T-helper 2 cell treated with Interferon-gamma antibody and Interleukin-4, amounts not matched to agents 5 μg/mL and 100 μg/mL, for 36 hours (primary cell): Measurements from ENCODE around the gene ADCK2.
"Not testable (repeated sequence)": the region's sequence is repeated elsewhere in the genome, so short reads cannot be mapped to it uniquely, and the experiment has no call there.

Source experiments
- DNase-seq: peaks from one replicate; pipeline ENCODE4 v3.0.0; 2021; ENCODE audit warnings: low spot score
- H3K27ac Mint-ChIP-seq: one replicate; pipeline ENCODE4 v1.8.0; 2021; ENCODE audit warnings: mild to moderate bottlenecking, mixed read lengths
- H3K27me3 Mint-ChIP-seq: one replicate; pipeline ENCODE4 v1.8.0; 2021; ENCODE audit warnings: low read depth, mixed read lengths
- H3K36me3 Mint-ChIP-seq: one replicate; pipeline ENCODE4 v1.8.0; 2021; ENCODE audit warnings: low read depth, mixed read lengths
- H3K4me1 Mint-ChIP-seq: one replicate; pipeline ENCODE4 v1.8.0; 2021; ENCODE audit warnings: low read depth, mixed read lengths
- H3K4me3 Mint-ChIP-seq: one replicate; pipeline ENCODE4 v1.8.0; 2022; ENCODE audit warnings: mild to moderate bottlenecking, moderate library complexity, mixed read lengths
- H3K9me3 Mint-ChIP-seq: one replicate; pipeline ENCODE4 v1.8.0; 2021; ENCODE audit warnings: mixed read lengths

Gene ADCK2

DNA sequence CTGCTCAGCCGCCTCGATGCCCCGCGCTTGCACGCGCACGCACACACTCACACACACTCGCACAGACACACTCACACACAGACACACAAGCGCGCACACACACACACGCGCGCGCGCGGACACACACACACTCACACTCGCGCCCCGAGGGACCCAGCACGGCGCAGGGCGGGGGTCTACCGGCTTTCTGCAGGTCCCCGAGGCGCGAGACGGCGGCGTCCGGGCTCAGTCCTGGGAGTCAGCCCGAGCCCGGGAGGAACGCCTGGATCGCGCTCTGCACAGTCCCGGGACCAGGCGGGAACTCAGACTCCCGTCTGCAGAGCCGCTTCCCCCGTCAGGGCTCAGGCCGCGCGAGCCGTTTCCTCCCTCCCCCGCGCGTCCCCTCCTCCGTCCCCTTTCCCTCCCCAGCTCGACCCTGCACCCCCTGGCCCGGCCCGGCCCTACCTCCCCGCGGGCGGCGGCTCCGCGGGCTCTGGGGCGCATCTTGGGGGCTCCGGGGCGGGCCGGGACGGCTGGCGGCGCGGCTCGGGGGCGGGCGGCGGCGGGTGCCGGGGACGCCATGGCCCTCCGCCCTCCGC is 32.6 kb upstream of the ADCK2 start:
- H3K4me1 Mint-ChIP-seq, result peaks cover 7% of the 10 kb centered on the region
- no peak for DNase-seq
- no peak overlapping the region for H3K27ac Mint-ChIP-seq
- no peaks in the 10 kb centered on the region for H3K9me3 Mint-ChIP-seq
- peaks cover 73% of the 10 kb centered on the region for H3K27me3 Mint-ChIP-seq
- H3K36me3 Mint-ChIP-seq, result peaks cover 1% of the 10 kb centered on the region
- H3K4me3 Mint-ChIP-seq, result peak overlapping the region; percentile 80

DNA sequence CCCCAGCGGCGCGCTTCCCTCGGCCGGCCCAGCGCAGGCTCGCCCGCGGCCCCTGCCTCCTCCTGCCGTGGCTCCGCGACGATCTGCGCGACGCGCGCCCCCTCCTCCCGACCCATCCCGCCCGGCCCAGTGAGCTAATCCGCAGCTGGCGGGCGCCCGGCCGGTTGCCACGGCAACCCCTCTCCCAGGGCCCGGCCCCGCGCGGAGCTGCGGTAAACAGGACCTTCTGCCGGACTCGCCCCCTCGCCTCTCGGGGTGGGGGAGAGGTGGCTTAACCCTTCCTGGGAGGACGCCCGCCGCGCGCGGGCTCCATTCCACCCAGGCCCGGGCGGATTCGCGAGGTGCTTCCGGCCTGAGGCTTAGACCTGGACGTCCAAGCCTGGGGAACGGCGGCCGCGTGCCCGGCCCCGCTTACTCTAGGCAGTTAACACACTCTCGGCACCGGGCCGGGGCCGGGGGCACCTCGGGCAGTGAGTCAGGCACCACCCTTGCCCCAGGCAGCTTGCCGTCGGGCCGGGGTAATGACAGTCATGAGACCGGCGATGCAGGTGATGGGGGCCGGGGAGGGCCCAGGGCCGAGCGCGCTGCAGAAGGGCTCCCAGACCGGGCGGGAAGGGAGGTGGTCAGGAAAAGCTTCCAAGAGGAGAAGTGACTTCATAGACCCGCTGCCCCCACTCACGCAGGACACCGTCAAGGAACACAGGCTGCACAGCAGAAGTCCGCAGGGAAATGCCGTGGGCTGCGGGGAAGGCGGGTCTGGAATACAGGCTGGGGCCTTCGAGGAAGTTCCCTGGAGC is 31.8 kb upstream of the ADCK2 start, which contains the start of gene DENND2A:
Gene DENND2A (minus strand): TSS at position 87 of the 797 bp plus-strand sequence. CDS start 38,416 bp downstream, outside the sequence.
- H3K27ac Mint-ChIP-seq, result no peak within 1 kb of the TSS
- no peaks in the 10 kb centered on the region for H3K9me3 Mint-ChIP-seq
- H3K4me1 Mint-ChIP-seq, result peaks cover 7% of the 10 kb centered on the region
- peaks cover 1% of the 10 kb centered on the region for H3K36me3 Mint-ChIP-seq
- peak within 1 kb of the TSS; percentile 80 for H3K4me3 Mint-ChIP-seq
- peaks cover 77% of the 10 kb centered on the region for H3K27me3 Mint-ChIP-seq
- DNase-seq, result no peak

DNA sequence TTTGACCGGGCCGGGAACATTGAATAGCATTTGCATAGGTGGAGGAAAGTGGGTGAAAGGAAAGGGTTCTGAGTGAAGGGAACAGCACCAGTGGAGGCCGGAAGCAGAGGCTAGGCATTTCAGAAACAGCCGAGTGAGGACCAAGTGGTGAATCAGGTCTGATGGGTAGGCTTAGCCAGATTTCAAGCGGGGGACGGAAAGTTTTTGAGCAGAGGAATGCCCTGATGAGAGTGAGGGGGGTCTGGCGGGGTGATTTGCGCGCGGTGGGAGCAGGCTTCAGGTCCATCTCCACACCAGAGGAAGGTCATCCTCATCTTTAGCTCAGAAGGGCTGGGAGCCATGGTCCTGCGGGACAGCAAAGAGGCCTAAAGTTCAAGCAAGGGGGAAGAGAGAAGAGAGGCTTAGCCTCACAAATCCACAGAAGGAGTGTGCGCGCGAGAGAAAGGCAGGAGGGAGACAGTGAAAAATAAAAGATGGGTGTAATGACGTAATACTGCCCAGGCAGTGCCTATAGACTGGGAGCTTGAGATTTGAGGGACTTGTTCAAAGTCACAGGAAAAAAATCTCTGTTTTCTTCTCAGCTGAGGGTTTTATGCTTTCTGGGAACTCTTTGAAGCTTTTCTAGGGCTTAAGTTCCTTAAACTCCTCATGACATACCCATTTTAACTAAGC is 31.1 kb upstream of the ADCK2 start:
- Mint-ChIP-seq H3K4me3 (no peak overlapping the region), H3K9me3 (no peaks in the 10 kb centered on the region), H3K27me3 (peaks cover 74% of the 10 kb centered on the region), H3K4me1 (peaks cover 7% of the 10 kb centered on the region), H3K36me3 (peaks cover 1% of the 10 kb centered on the region), H3K27ac (no peak overlapping the region)
- DNase-seq, result no peak

DNA sequence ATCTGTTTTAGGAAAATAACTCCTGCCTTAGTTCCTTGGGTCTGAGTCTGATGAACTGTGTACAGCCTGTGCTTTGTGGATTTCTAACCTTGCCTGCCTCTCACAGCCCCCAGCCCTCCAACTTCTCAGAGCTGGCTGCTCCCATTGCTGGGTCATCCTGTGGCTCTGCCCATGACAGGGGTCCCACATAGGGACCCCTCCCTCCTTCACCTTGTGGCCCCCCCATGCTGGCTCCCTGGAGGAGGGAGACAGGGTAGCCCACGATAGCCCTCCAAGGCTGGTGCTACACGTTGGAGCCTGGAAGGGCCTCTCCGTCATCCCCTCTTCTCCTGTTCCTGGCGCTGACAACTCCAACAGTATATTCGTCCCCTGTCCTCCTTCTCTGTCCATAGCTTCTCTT is 29.3 kb upstream of the ADCK2 start:
- Mint-ChIP-seq H3K4me3 (no peak overlapping the region), H3K9me3 (no peaks in the 10 kb centered on the region), H3K4me1 (peaks cover 10% of the 10 kb centered on the region), H3K27me3 (peaks cover 65% of the 10 kb centered on the region), H3K27ac (no peak overlapping the region), H3K36me3 (peaks cover 1% of the 10 kb centered on the region)
- no peak for DNase-seq

DNA sequence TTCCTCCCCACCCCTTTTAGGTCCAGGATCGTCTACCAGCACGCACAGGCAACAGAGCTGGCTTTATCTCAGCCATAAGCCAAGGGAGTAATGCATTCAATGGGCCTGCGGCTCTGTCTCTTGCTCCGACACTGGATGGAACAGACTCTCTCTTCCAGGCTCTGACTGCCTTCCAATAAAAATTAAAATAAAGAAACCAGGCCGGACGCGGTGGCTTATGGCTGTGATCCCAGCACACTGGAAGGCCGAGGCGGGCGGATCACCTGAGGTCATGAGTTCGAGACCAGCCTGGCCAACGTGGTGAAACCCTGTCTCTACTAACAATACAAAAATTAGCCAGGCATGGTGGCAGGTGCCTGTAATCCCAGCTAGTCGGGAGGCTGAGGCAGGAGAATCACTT is 28.0 kb upstream of the ADCK2 start:
- H3K4me1 Mint-ChIP-seq, H3K4me3 Mint-ChIP-seq, DNase-seq, H3K9me3 Mint-ChIP-seq, H3K27ac Mint-ChIP-seq, H3K36me3 Mint-ChIP-seq: not testable (repeated sequence)
- peaks cover 55% of the 10 kb centered on the region for H3K27me3 Mint-ChIP-seq

DNA sequence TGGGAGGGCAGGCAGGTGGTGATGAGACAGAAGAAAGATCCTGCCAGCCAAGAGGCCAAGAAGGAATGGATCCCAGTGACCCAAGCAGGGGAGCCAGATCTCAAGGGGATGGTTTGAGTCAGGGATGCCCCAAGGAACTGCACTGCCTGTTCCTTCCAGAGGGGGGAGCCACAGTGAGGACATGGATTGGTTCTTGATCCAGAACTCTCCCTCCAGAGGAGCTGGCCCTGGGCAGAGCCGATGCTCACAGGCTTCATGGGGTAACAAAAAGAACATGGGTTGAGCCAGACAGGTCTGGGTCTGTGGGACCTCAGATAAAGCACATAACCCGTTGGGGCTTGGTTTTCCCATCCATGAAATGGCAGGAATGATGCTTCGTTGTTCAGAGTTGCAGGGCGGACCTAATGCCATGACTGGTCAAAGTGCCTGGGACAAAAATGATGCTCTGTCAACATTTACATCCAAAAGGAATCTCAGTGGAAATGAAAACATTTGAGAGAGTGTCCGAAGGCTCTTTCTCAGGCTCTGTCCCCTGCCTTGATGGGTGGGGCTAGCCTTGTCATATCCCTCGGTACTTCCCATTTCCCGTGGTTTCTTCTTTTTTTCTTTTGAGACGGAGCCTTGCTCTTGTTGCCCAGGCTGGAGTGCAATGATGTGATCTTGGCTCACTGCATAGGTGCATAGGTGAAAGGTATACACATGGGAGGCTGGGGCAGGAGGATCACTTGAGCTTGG is 27.4 kb upstream of the ADCK2 start:
- Mint-ChIP-seq H3K4me3 (no peak overlapping the region), H3K9me3 (no peaks in the 10 kb centered on the region), H3K4me1 (peaks cover 5% of the 10 kb centered on the region), H3K36me3 (no peaks in the 10 kb centered on the region), H3K27ac (no peak overlapping the region), H3K27me3 (peaks cover 49% of the 10 kb centered on the region)
- no peak for DNase-seq

DNA sequence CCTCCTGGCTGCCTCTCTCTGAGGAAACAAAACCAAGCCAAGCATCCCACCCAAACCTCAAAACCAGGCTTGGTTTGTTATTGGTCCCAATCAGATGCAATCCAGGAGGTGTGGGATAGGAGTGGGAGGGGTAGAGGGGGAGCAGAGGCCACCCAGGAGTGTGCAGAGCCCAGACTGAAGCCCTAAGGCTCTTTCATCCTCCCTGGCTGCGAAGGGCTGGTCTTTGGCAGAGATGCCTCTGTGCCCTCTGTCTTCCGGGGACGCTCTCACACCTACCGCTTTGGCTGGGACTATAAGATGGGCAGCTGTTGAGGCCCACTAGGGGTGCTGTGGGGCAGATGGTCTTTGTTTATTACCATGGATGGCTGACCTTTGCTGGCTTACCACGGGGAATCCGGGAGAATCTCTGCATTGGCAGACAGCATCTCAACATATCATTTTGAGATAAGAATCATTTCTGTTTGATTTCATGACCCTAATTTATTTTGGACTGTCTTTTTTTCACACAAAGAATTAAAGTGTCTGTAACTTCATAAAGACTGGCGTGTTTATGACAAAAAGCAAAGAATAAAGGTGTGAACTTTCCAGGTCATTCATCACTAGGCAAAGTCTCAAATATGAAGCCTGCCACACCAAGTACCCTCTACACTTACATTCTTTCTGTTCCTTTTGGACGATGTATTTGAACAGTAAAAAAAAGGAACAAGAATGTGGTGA is 25.7 kb upstream of the ADCK2 start:
- Mint-ChIP-seq H3K4me1 (peaks cover 4% of the 10 kb centered on the region), H3K27me3 (peaks cover 39% of the 10 kb centered on the region), H3K4me3 (no peak overlapping the region), H3K9me3 (no peaks in the 10 kb centered on the region), H3K36me3 (no peaks in the 10 kb centered on the region), H3K27ac (no peak overlapping the region)
- DNase-seq, result no peak

DNA sequence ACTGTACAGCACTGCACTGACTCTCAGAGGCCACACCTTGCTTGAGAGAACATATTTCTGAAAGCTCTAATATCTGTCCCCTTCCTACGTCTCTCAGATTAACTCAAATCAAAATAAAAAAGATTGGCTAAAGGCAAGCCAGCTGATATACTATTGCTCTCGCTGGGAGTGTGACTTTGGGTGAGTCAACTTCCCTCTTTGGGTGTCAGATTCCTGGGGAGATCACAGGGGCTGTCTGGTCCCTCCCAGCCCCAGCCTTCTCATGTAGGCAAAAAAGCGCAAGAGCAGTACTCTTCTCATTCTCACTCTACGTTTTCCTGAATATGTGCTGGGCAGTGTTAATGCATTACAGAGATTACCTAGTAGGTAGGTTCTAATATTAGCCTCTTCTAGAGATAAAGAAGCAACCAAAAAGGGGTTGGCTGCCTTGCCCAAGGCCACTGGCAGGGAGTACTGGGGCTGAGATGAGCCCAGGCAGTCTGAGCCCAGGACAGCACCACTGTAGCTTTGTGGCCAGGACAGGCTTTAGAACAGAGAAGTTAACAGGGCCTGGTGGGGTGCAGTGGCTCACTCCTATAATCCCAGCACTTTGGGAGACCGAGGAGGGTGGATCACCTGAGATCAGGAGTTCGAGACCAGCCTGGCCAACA is 23.1 kb upstream of the ADCK2 start:
- H3K27ac Mint-ChIP-seq, result no peak overlapping the region
- DNase-seq, result no peak
- no peak overlapping the region for H3K4me3 Mint-ChIP-seq
- peaks cover 27% of the 10 kb centered on the region for H3K27me3 Mint-ChIP-seq
- no peaks in the 10 kb centered on the region for H3K36me3 Mint-ChIP-seq
- peaks cover 5% of the 10 kb centered on the region for H3K4me1 Mint-ChIP-seq
- H3K9me3 Mint-ChIP-seq, result no peaks in the 10 kb centered on the region

DNA sequence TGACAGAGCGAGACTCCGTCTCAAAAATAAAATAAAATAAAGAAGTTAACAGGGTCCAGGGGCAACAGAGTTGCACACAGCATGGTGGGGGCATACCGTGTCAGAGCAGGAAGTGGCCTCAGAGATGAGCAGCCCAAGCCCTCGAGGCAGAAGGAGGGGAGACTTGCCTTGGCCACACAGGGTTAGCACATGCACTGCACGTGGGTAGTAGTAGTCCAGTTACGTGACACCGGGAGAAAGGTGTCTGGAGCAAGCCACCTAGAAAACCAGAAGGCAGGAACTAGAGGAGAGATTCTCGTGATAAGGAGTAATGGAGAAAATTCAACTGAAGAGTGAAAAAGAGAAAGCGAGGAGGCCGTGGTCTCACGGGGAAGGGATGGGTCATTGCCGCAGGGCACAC is 22.4 kb upstream of the ADCK2 start:
- Mint-ChIP-seq H3K4me1 (peaks cover 5% of the 10 kb centered on the region), H3K36me3 (no peaks in the 10 kb centered on the region), H3K27me3 (peaks cover 27% of the 10 kb centered on the region), H3K27ac (no peak overlapping the region), H3K9me3 (no peaks in the 10 kb centered on the region), H3K4me3 (no peak overlapping the region)
- no peak for DNase-seq

DNA sequence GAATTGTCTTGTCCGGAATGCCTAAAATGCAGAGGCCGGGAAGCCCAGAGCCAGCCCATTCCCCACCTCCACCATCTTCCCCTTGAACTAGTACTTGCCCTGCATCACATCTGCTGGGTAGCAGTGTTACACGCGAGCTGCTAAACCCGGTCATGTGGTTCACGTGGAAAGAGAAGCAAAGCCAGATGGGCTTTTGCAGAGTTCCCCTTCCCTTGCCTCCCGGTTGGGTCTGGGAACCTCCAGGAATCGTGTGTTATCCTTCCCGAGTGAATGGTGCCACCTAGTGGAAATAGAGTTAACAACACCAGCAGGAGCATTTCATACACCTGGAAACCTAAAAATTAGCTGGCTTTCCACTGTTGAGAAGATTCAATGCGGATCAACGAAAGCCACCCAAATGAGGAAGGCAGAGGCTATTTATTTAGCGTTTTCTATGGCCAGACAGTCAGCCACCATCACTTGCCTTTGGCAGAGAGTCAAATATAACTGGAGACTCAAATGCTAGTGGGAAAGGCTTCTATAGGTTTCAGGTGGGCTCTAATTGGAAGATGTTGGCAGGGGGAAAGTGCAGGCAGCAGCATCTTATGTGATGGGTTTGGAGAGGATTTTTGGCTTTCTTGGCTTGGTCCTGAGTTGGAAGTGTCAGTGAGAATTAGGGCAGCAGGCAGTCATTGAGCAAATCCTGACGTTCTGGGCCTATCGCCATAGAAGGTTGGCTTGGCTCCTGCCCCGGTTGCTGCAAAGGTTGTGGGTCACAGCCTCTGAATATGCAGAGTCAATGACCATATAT is 19.2 kb upstream of the ADCK2 start:
- Mint-ChIP-seq H3K4me1 (peaks cover 17% of the 10 kb centered on the region), H3K36me3 (no peaks in the 10 kb centered on the region), H3K27me3 (peaks cover 20% of the 10 kb centered on the region), H3K4me3 (no peak overlapping the region), H3K27ac (no peak overlapping the region), H3K9me3 (no peaks in the 10 kb centered on the region)
- no peak for DNase-seq

DNA sequence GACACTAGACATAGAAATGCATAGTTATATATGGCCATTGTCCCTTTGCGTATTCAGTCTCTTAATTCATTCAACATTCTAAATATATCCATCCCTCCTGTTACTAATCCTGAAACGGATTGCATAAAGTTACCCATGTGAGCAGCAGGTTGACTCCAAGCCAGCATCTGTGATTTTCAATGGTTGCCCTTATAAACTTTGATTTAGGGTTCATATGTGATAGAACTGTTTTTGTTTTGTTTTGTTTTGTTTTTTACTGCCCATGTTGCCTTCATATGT is 18.7 kb upstream of the ADCK2 start:
- Mint-ChIP-seq H3K27ac (no peak overlapping the region), H3K9me3 (no peaks in the 10 kb centered on the region), H3K4me3 (no peak overlapping the region), H3K4me1 (peaks cover 17% of the 10 kb centered on the region), H3K36me3 (no peaks in the 10 kb centered on the region), H3K27me3 (peaks cover 20% of the 10 kb centered on the region)
- no peak for DNase-seq

DNA sequence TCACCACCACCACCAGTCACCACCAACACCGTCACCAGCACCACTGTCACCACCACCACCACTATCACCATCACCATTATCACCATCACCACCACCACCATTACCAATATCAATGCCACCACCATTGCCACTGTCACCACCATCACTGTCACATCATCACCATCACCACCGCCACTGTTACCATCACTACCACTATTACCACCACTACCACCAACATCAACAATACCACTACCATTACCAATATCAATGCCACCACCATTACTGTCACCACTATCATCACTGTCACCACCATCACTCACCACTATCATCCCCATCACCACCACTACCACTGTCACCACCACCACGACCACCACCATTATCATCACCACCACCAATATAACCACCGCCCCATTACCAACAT is 18.1 kb upstream of the ADCK2 start:
- H3K36me3 Mint-ChIP-seq, result no peaks in the 10 kb centered on the region
- H3K9me3 Mint-ChIP-seq, result no peaks in the 10 kb centered on the region
- no peak overlapping the region for H3K4me3 Mint-ChIP-seq
- peaks cover 17% of the 10 kb centered on the region for H3K27me3 Mint-ChIP-seq
- no peak for DNase-seq
- H3K4me1 Mint-ChIP-seq, result peaks cover 17% of the 10 kb centered on the region
- H3K27ac Mint-ChIP-seq, result no peak overlapping the region
